Peyer's patch (tissue), 4 donors: ENCODE data around the gene PACS2.

Source experiments
- POLR2A ChIP-seq, 2 donors: fragments of 450-650 bp; IDR thresholded peaks; one replicate each; pipeline ENCODE4 v1.5.1; 2017; ENCODE audit warnings: antibody characterized with exemption in 2 of 2, mild to moderate bottlenecking in 2 of 2, moderate library complexity in 2 of 2
- TF ChIP-seq, protein P1 (sequence below), 6 experiments: fragments of 450-650 bp in 4 of 6; fragments of 200-600 bp in 2 of 6; sonication (generic) in 1 of 6; IDR thresholded peaks; one replicate each; pipeline ENCODE4 v1.5.1; 2017 to 2019; ENCODE audit warnings: antibody characterized with exemption in 6 of 6, mild to moderate bottlenecking in 3 of 6, moderate library complexity in 1 of 6

GRCh38 chr14:105390849-105391500 is 76.4 kb downstream of the PACS2 start:
- TF ChIP-seq POLR2A (IDR thresholded peaks at IDR 0.05): no peak
- TF ChIP-seq, protein P1, sequence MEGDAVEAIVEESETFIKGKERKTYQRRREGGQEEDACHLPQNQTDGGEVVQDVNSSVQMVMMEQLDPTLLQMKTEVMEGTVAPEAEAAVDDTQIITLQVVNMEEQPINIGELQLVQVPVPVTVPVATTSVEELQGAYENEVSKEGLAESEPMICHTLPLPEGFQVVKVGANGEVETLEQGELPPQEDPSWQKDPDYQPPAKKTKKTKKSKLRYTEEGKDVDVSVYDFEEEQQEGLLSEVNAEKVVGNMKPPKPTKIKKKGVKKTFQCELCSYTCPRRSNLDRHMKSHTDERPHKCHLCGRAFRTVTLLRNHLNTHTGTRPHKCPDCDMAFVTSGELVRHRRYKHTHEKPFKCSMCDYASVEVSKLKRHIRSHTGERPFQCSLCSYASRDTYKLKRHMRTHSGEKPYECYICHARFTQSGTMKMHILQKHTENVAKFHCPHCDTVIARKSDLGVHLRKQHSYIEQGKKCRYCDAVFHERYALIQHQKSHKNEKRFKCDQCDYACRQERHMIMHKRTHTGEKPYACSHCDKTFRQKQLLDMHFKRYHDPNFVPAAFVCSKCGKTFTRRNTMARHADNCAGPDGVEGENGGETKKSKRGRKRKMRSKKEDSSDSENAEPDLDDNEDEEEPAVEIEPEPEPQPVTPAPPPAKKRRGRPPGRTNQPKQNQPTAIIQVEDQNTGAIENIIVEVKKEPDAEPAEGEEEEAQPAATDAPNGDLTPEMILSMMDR (IDR thresholded peaks at IDR 0.05): no peak
